A549 (cell line): ENCODE measurements around the gene NPIPA7. TPM values are rescaled to one million over a fixed set of nuclear protein-coding genes. Genes with fewer than 3 reads are reported as not detected.
"Not testable (repeated sequence)": the region's sequence is repeated elsewhere in the genome, so short reads cannot be mapped to it uniquely, and the experiment has no call there.

Experiments
- ATAC-seq, 2 experiments: fragments of 200-7000 bp in 1 of 2; fragments of >200 bp in 1 of 2; cut with Nextera tagmentation in 1 of 2; cut with Tn5 transposase in 1 of 2; 3 replicates each; pipeline versions ENCODE4 v1.8.0 to v1.9.1; 2018 to 2020; ENCODE audit warnings: mild to moderate bottlenecking in 1 of 2, moderate library complexity in 1 of 2
- CTCF ChIA-PET: fragments of 300-600 bp; sonication (Branson Sonifier 250); formaldehyde crosslinking; extraction: SDS; loops from one replicate; lab custom pipeline; 2021; ENCODE audit warnings: antibody characterized with exemption, inconsistent platforms; lab: Yijun Ruan, JAX
- POLR2A ChIA-PET: fragments of 350-600 bp; formaldehyde crosslinking; extraction: SDS; loops from one replicate; lab custom pipeline; 2021; ENCODE audit warnings: antibody characterized with exemption, inconsistent platforms; lab: Yijun Ruan, JAX
- DNase-seq, 2 experiments: peaks; one replicate each; pipeline versions ENCODE4 v3.0.0 to v3.0.0-alpha.2; 2011 to 2016; ENCODE audit warnings: low read depth in 1 of 2, low spot score in 1 of 2
- FAIRE-seq: peaks from 2 replicates; lab custom pipeline; 2011; peaks lifted over from hg19 to GRCh38; lab: Jason Lieb, UNC
- H3K27ac ChIP-seq, 2 experiments: fragments of >200 bp; sonication (Bioruptor Twin); formaldehyde crosslinking; 3 replicates each; pipeline ENCODE4 v1.5.1; 2016 to 2017
- H3K4me1 ChIP-seq: fragments of >200 bp; sonication (Bioruptor Twin); formaldehyde crosslinking; 3 replicates; pipeline ENCODE4 v1.6.1; 2016
- H3K4me2 ChIP-seq: fragments of >200 bp; sonication (Bioruptor Twin); formaldehyde crosslinking; 3 replicates; pipeline ENCODE4 v1.6.1; 2016
- H3K4me3 ChIP-seq: fragments of >200 bp; sonication (Bioruptor Twin); formaldehyde crosslinking; 3 replicates; pipeline ENCODE4 v1.5.1; 2016
- H3K9me3 ChIP-seq: fragments of >200 bp; sonication (Bioruptor Twin); formaldehyde crosslinking; 3 replicates; pipeline ENCODE4 v1.6.1; 2016
- WGBS: methylation state at CpG from one replicate; pipeline ENCODE4 v1.1.6; 2017; ENCODE audit errors: missing lambda C conversion rate; 5-methylcytosine and 5-hydroxymethylcytosine counted together
- polyA minus RNA-seq: library from RNA; depleted of rRNA, polyadenylated mRNA; stranded (reverse); fragments of >200 nt; gene quantifications from 2 replicates; pipeline ENCODE4 v1.2.3, GENCODE V29; 2011; rRNA and poly(A)+ RNA removed
- polyA plus RNA-seq, 4 experiments: library from polyadenylated mRNA; depleted of rRNA in 3 of 4; stranded (reverse); fragments of >200 nt; fragmentation: RNase III in 1 of 4; extraction: RNeasy Plus Mini Kit Qiagen cat#74134 plus additional on column Dnase treatment in 1 of 4; gene quantifications; 2 replicates in 3 of 4; 3 replicates in 1 of 4; pipeline ENCODE4 v1.2.3, GENCODE V29; 2011 to 2017

Gene NPIPA7
- polyA plus RNA-seq (2011; rRNA removed) (15.5 and 18.3 TPM in 2 replicates), polyA plus RNA-seq (2017; fragmentation: RNase III; extraction: RNeasy Plus Mini Kit Qiagen cat#74134 plus additional on column Dnase treatment) (5.7 to 11.7 TPM (median 7.1 TPM) in 3 replicates), polyA minus RNA-seq (0.92 and 2.1 TPM in 2 replicates)
- 22.0 and 27.9 TPM in 2 replicates for polyA plus RNA-seq (2012; cell fraction: cytosol; rRNA removed)
- 29.3 and 73.6 TPM in 2 replicates for polyA plus RNA-seq (2012; cell fraction: nucleus; rRNA removed)

DNA sequence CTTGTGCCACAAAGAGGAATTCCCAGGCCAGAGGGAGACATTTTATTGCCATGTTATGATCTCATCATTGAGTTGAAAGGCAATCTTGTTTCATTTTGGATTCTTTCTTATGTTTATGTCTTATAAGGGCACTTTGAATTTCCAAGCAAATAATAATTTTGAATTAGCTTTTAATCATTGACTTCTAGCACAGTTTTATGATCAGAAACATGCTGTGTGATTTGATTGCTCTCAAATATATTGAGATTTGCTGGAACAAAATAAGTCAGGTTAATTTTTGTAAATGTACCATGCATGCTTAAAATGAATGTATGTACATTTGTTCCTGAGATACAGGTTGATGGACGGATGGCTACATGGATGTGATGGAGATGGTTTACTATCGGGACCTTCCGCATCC is at the start of gene NPIPA7:
NPIPA7 (plus strand) TSS at position 301 of the 400 bp plus-strand sequence. CDS start 105 bp downstream, outside the sequence.
- FAIRE-seq, H3K27ac ChIP-seq, H3K4me1 ChIP-seq, POLR2A ChIA-PET, H3K4me2 ChIP-seq, H3K4me3 ChIP-seq, ATAC-seq, DNase-seq, CTCF ChIA-PET, H3K9me3 ChIP-seq: not testable (repeated sequence)
- no CpG with 5 or more reads among the region's 3 CpGs for WGBS

DNA sequence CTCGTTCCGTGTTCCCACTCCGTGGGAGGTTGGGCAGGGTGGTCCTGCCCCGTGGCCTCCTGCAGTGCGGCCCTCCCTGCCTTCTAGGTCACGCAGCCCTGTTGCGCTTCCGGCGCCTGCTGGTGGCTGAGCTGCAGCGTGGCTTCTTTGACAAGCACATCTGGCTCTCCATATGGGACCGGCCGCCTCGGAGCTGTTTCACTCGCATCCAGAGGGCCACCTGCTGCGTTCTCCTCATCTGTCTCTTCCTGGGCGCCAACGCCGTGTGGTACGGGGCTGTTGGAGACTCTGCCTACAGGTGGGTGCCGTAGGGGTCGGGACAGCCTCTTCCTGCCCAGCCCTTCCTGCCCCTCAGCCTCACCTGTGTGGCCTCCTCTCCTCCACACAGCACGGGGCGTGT is 47.5 kb upstream of the NPIPA7 start:
- CTCF ChIA-PET, POLR2A ChIA-PET, DNase-seq, H3K4me3 ChIP-seq, ATAC-seq, FAIRE-seq, H3K9me3 ChIP-seq, H3K4me2 ChIP-seq, H3K4me1 ChIP-seq, H3K27ac ChIP-seq: not testable (repeated sequence)
- 97% methylated on average over 13 of the region's 23 CpGs for WGBS

DNA sequence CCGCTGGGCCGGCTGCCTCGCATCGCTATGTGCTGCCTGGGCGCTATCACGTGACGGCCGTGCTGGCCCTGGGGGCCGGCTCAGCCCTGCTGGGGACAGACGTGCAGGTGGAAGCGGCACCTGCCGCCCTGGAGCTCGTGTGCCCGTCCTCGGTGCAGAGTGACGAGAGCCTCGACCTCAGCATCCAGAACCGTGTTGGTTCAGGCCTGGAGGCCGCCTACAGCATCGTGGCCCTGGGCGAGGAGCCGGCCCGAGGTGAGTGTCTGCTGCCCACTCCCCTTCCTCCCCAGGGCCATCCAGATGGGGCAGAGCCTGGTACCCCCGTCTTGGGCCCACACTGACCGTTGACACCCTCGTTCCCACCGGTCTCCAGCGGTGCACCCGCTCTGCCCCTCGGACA is 21.4 kb upstream of the NPIPA7 start:
- DNase-seq, POLR2A ChIA-PET, H3K4me1 ChIP-seq, H3K9me3 ChIP-seq, CTCF ChIA-PET, FAIRE-seq, ATAC-seq, H3K27ac ChIP-seq, H3K4me2 ChIP-seq, H3K4me3 ChIP-seq: not testable (repeated sequence)
- WGBS = 91% methylated on average over 12 of the region's 30 CpGs

DNA sequence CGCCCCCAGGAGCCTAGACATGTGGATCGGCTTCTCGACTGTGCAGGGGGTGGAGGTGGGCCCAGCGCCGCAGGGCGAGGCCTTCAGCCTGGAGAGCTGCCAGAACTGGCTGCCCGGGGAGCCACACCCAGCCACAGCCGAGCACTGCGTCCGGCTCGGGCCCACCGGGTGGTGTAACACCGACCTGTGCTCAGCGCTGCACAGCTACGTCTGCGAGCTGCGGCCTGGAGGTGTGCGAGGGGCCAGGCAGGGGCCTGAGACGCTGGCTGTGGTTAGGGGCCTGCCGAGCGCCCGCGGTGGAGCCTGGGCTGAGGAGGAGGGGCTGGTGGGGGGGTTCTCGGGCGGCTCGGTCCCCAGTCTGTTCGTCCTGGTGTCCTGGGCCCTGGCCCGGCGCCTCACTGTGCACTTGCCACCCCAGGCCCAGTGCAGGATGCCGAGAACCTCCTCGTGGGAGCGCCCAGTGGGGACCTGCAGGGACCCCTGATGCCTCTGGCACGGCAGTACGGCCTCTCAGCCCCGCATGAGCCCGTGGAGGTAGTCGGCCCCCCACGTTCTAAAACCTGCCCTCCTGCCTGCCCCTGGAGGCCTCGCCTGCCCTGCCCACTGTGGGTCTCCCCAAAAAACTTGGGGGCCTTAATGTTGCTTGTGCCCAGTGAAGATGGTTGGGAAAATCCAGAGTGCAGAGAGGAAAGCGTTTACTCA is 20.2 kb upstream of the NPIPA7 start:
- H3K27ac ChIP-seq, H3K9me3 ChIP-seq, POLR2A ChIA-PET, H3K4me1 ChIP-seq, FAIRE-seq, H3K4me3 ChIP-seq, ATAC-seq, H3K4me2 ChIP-seq, DNase-seq, CTCF ChIA-PET: not testable (repeated sequence)
- WGBS = 78% methylated on average over 5 of the region's 40 CpGs

DNA sequence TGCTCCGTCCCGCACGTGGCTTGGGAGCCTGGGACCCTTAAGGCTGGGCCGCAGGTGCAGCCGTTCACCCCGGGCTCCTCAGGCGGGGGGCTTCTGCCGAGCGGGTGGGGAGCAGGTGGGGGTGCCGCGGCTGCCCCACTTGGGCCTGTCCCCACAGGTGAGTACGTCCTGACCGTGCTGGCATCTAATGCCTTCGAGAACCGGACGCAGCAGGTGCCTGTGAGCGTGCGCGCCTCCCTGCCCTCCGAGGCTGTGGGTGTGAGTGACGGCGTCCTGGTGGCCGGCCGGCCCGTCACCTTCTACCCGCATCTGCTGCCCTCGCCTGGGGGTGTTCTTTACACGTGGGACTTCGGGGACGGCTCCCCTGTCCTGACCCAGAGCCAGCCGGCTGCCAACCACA is 15.3 kb upstream of the NPIPA7 start:
- FAIRE-seq, DNase-seq, POLR2A ChIA-PET, H3K4me1 ChIP-seq, H3K4me2 ChIP-seq, ATAC-seq, H3K27ac ChIP-seq, H3K9me3 ChIP-seq, CTCF ChIA-PET, H3K4me3 ChIP-seq: not testable (repeated sequence)
- 80% methylated on average over 5 of the region's 31 CpGs for WGBS

DNA sequence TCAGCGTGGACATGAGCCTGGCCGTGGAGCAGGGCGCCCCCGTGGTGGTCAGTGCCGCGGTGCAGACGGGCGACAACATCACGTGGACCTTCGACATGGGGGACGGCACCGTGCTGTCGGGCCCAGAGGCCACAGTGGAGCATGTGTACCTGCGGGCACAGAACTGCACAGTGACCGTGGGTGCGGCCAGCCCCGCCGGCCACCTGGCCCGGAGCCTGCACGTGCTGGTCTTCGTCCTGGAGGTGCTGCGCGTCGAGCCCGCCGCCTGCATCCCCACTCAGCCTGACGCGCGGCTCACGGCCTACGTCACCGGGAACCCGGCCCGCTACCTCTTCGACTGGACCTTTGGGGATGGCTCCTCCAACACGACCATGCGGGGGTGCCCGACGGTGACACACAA is 14.8 kb upstream of the NPIPA7 start:
- H3K9me3 ChIP-seq, DNase-seq, H3K27ac ChIP-seq, FAIRE-seq, CTCF ChIA-PET, POLR2A ChIA-PET, H3K4me3 ChIP-seq, H3K4me1 ChIP-seq, H3K4me2 ChIP-seq: not testable (repeated sequence)
- ATAC-seq = peak in 1 of 2 experiments; percentile 7; a peak in 1 of 6 replicates
- WGBS = no CpG with 5 or more reads among the region's 39 CpGs

DNA sequence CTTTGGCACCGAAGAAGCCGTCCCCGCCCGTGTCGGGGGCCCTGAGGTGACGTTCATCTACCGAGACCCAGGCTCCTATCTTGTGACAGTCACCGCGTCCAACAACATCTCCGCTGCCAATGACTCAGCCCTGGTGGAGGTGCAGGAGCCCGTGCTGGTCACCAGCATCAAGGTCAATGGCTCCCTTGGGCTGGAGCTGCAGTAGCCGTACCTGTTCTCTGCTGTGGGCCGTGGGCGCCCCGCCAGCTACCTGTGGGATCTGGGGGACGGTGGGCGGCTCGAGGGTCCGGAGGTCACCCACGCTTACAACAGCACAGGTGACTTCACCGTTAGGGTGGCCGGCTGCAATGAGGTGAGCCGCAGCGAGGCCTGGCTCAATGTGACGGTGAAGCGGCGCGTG is 14.2 kb upstream of the NPIPA7 start:
- DNase-seq, H3K9me3 ChIP-seq, H3K4me3 ChIP-seq, CTCF ChIA-PET, H3K4me1 ChIP-seq, H3K4me2 ChIP-seq, POLR2A ChIA-PET, H3K27ac ChIP-seq, FAIRE-seq: not testable (repeated sequence)
- ATAC-seq = peak; percentile 39 to 42; a peak in 4 of 6 replicates
- WGBS = no CpG with 5 or more reads among the region's 28 CpGs

DNA sequence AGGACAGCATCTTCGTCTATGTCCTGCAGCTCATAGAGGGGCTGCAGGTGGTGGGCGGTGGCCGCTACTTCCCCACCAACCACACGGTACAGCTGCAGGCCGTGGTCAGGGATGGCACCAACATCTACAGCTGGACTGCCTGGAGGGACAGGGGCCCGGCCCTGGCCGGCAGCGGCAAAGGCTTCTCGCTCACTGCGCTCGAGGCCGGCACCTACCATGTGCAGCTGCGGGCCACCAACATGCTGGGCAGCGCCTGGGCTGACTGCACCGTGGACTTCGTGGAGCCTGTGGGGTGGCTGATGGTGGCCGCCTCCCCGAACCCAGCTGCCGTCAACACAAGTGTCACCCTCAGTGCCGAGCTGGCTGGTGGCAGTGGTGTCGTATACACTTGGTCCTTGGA is 13.6 kb upstream of the NPIPA7 start:
- ATAC-seq = peak; percentile 32 to 61; a peak in 5 of 6 replicates
- FAIRE-seq, CTCF ChIA-PET, H3K9me3 ChIP-seq, POLR2A ChIA-PET, H3K4me3 ChIP-seq, H3K27ac ChIP-seq, H3K4me2 ChIP-seq, H3K4me1 ChIP-seq, DNase-seq: not testable (repeated sequence)
- WGBS = 69% methylated on average over 18 of the region's 21 CpGs

DNA sequence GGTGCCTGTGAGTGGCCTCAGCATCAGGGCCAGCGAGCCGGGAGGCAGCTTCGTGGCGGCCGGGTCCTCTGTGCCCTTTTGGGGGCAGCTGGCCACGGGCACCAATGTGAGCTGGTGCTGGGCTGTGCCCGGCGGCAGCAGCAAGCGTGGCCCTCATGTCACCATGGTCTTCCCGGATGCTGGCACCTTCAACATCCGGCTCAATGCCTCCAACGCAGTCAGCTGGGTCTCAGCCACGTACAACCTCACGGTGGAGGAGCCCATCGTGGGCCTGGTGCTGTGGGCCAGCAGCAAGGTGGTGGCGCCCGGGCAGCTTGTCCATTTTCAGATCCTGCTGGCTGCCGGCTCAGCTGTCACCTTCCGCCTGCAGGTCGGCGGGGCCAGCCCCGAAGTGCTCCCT is 13.1 kb upstream of the NPIPA7 start:
- POLR2A ChIA-PET, H3K4me1 ChIP-seq, FAIRE-seq, H3K9me3 ChIP-seq, CTCF ChIA-PET, H3K4me3 ChIP-seq, H3K27ac ChIP-seq, H3K4me2 ChIP-seq, DNase-seq: not testable (repeated sequence)
- ATAC-seq = peak; percentile 6 to 30; a peak in 4 of 6 replicates
- WGBS = 31% methylated on average over 4 of the region's 22 CpGs

DNA sequence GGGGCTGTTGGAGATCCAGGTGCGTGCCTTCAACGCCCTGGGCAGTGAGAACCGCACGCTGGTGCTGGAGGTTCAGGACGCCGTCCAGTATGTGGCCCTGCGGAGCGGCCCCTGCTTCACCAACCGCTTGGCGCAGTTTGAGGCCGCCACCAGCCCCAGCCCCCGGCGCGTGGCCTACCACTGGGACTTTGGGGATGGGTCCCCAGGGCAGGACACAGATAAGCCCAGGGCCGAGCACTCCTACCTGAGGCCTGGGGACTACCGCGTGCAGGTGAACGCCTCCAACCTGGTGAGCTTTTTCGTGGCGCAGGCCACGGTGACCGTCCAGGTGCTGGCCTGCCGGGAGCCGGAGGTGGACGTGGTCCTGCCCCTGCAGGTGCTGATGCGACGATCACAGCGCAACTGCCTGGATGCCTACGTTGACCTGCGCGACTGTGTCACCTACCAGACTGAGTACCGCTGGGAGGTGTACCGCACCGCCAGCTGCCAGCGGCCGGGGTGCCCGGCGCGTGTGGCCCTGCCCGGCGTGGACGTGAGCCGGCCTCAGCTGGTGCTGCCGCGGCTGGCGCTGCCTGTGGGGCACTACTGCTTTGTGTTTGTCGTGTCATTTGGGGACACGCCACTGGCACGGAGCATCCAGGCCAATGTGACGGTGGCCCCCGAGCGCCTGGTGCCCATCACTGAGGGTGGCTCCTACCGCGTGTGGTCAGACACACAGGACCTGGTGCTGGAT is 12.2 kb upstream of the NPIPA7 start:
- H3K4me2 ChIP-seq, CTCF ChIA-PET, POLR2A ChIA-PET, DNase-seq, H3K9me3 ChIP-seq, H3K4me1 ChIP-seq, H3K27ac ChIP-seq, FAIRE-seq, H3K4me3 ChIP-seq: not testable (repeated sequence)
- 88% methylated on average over 15 of the region's 54 CpGs for WGBS
- peak; percentile 22 to 29; a peak in 3 of 6 replicates for ATAC-seq

DNA sequence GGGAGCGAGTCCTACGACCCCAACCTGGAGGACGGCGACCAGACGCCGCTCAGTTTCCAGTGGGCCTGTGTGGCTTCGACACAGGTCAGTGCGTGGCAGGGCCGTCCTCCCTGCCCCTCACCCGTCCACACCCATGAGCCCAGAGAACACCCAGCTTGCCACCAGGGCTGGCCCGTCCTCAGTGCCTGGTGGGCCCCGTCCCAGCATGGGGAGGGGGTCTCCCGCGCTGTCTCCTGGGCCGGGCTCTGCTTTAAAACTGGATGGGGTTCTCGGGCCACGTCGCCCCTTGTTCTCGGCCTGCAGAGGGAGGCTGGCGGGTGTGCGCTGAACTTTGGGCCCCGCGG is 11.7 kb upstream of the NPIPA7 start:
- ATAC-seq = peak; percentile 21 to 25; a peak in 5 of 6 replicates
- no CpG with 5 or more reads among the region's 23 CpGs for WGBS
- not testable (repeated sequence) for FAIRE-seq

More for the DNA sequence above, 11.7 kb upstream of the NPIPA7 start:
- H3K4me2 ChIP-seq, H3K27ac ChIP-seq, H3K4me1 ChIP-seq, H3K4me3 ChIP-seq, POLR2A ChIA-PET, H3K9me3 ChIP-seq, CTCF ChIA-PET, DNase-seq: not testable (repeated sequence)
